OCI-LY1 (cell line): ENCODE measurements around the gene PTGIR.

Experiments
- H2AFZ ChIP-seq: fragments of 200-600 bp; sonication (generic), shearing (Covaris generic); 2 replicates; pipeline ENCODE4 v1.6.0; 2014; ENCODE audit warnings: antibody characterized with exemption, mild to moderate bottlenecking, low read length
- H3F3A ChIP-seq: fragments of 200-600 bp; sonication (generic), shearing (Covaris generic); 2 replicates; pipeline ENCODE4 v1.6.0; 2014; ENCODE audit warnings: mild to moderate bottlenecking, antibody characterized with exemption, low read length, moderate library complexity; ENCODE audit not compliant: insufficient read depth
- H3K27ac ChIP-seq: fragments of 200-600 bp; sonication (generic); 2 replicates; pipeline ENCODE4 v1.5.1; 2014; ENCODE audit warnings: low read length, mixed run types, mild to moderate bottlenecking, low read depth; ENCODE audit not compliant: poor library complexity, severe bottlenecking
- H3K27me3 ChIP-seq: fragments of 200-600 bp; sonication (generic); 2 replicates; pipeline ENCODE4 v1.6.0; 2014; ENCODE audit warnings: antibody characterized with exemption, mild to moderate bottlenecking, low read length, moderate library complexity; ENCODE audit not compliant: insufficient read depth
- H3K36me3 ChIP-seq: fragments of 200-600 bp; sonication (generic); 2 replicates; pipeline ENCODE4 v1.6.1; 2014; ENCODE audit warnings: mild to moderate bottlenecking, antibody characterized with exemption, low read length, moderate library complexity, mixed read lengths; ENCODE audit not compliant: insufficient read depth
- H3K4me1 ChIP-seq: fragments of 200-600 bp; sonication (generic); 2 replicates; pipeline ENCODE4 v1.5.1; 2014; ENCODE audit warnings: mild to moderate bottlenecking, low read length, moderate library complexity; ENCODE audit not compliant: insufficient read depth, severe bottlenecking
- H3K4me2 ChIP-seq: fragments of 200-600 bp; sonication (generic), shearing (Covaris generic); 2 replicates; pipeline ENCODE4 v1.6.1; 2014; ENCODE audit warnings: low read length
- H3K4me3 ChIP-seq: fragments of 200-600 bp; sonication (generic); 2 replicates; pipeline ENCODE4 v1.5.1; 2014; ENCODE audit warnings: low read length, low read depth, mild to moderate bottlenecking, mixed read lengths; ENCODE audit not compliant: poor library complexity, severe bottlenecking
- H3K79me2 ChIP-seq: fragments of 200-600 bp; shearing (Covaris generic); 2 replicates; pipeline ENCODE4 v1.6.1; 2016; ENCODE audit warnings: mixed run types, low read length, mixed read lengths; ENCODE audit not compliant: insufficient read depth
- H3K9ac ChIP-seq: fragments of 200-600 bp; sonication (generic), shearing (Covaris generic); 2 replicates; pipeline ENCODE4 v1.6.1; 2014; ENCODE audit warnings: mild to moderate bottlenecking, low read length, mixed read lengths
- H3K9me2 ChIP-seq: fragments of 200-600 bp; sonication (generic), shearing (Covaris generic); 2 replicates; pipeline ENCODE4 v1.6.1; 2014; ENCODE audit warnings: low read depth, mild to moderate bottlenecking, low read length, mixed read lengths
- H3K9me3 ChIP-seq: fragments of 200-600 bp; shearing (Covaris generic); 2 replicates; pipeline ENCODE4 v1.6.1; 2014; ENCODE audit warnings: low read length, mixed read lengths
- H4K20me1 ChIP-seq: fragments of 200-600 bp; sonication (generic), shearing (Covaris generic); 2 replicates; pipeline ENCODE4 v1.6.0; 2016; ENCODE audit warnings: mild to moderate bottlenecking, low read length; ENCODE audit not compliant: insufficient read depth
- EZH2 ChIP-seq: fragments of 200-600 bp; sonication (generic), shearing (Covaris generic); IDR thresholded peaks from 2 replicates; pipeline ENCODE4 v1.8.0; 2017; ENCODE audit warnings: borderline replicate concordance, mixed run types, mild to moderate bottlenecking, antibody characterized with exemption, low read length, moderate library complexity, mixed read lengths
- TF ChIP-seq, protein P1 (sequence below): fragments of 200-600 bp; sonication (generic), shearing (Covaris generic); IDR thresholded peaks from 2 replicates; pipeline ENCODE4 v1.5.1; 2017; ENCODE audit warnings: mild to moderate bottlenecking, antibody characterized with exemption, low read length, moderate library complexity, mixed read lengths

PTGIR gene

GRCh38 chr19:46621191-46622117 is 3.4 kb downstream of the PTGIR start:
- Histone ChIP-seq H3K79me2 (no peaks in the 10 kb centered on the region), H3K9ac (no peak overlapping the region), H3K27me3 (peaks cover 25% of the 10 kb centered on the region), H3K4me1 (peaks cover 14% of the 10 kb centered on the region), H3K9me2 (no peaks in the 10 kb centered on the region), H3K4me2 (no peak overlapping the region), H4K20me1 (no peaks in the 10 kb centered on the region), H3F3A (no peaks in the 10 kb centered on the region), H3K36me3 (no peaks in the 10 kb centered on the region), H3K27ac (no peak overlapping the region), H3K4me3 (no peak overlapping the region), H3K9me3 (no peaks in the 10 kb centered on the region), H2AFZ (no peak overlapping the region)
- TF ChIP-seq EZH2, result no peak
- TF ChIP-seq, protein P1, sequence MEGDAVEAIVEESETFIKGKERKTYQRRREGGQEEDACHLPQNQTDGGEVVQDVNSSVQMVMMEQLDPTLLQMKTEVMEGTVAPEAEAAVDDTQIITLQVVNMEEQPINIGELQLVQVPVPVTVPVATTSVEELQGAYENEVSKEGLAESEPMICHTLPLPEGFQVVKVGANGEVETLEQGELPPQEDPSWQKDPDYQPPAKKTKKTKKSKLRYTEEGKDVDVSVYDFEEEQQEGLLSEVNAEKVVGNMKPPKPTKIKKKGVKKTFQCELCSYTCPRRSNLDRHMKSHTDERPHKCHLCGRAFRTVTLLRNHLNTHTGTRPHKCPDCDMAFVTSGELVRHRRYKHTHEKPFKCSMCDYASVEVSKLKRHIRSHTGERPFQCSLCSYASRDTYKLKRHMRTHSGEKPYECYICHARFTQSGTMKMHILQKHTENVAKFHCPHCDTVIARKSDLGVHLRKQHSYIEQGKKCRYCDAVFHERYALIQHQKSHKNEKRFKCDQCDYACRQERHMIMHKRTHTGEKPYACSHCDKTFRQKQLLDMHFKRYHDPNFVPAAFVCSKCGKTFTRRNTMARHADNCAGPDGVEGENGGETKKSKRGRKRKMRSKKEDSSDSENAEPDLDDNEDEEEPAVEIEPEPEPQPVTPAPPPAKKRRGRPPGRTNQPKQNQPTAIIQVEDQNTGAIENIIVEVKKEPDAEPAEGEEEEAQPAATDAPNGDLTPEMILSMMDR, result no peak; the same call in 1 of the 2 replicates

DNA sequence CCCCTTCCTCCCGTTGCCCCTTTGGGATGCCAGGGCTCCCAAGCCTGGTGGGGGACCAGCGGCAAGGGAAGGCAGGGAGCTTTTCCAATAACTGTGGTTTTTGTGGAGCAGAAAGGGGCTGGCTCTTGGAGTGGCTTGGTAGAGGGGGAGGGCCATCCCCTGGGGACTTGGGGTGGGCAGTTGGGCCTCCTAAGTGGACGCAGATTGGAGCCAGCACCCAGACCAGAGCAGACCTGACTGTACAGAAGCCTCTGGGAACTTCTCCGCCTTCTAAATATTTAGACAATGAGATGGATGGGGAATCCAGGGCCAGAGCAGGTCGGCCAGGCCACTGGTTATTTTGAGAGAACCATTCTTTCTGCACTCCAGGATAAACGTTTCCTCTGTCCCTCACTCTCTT is 4.2 kb downstream of the PTGIR start:
- Histone ChIP-seq H2AFZ (no peak overlapping the region), H3K27ac (no peak overlapping the region), H3K79me2 (no peaks in the 10 kb centered on the region), H4K20me1 (no peaks in the 10 kb centered on the region), H3K4me3 (no peak overlapping the region), H3K4me2 (no peak overlapping the region), H3K9me2 (no peaks in the 10 kb centered on the region), H3K36me3 (no peaks in the 10 kb centered on the region), H3K9ac (no peak overlapping the region), H3K9me3 (no peaks in the 10 kb centered on the region), H3K4me1 (peaks cover 14% of the 10 kb centered on the region), H3F3A (no peaks in the 10 kb centered on the region), H3K27me3 (peaks cover 22% of the 10 kb centered on the region)
- TF ChIP-seq, protein P1, result no peak
- no peak for TF ChIP-seq EZH2

DNA sequence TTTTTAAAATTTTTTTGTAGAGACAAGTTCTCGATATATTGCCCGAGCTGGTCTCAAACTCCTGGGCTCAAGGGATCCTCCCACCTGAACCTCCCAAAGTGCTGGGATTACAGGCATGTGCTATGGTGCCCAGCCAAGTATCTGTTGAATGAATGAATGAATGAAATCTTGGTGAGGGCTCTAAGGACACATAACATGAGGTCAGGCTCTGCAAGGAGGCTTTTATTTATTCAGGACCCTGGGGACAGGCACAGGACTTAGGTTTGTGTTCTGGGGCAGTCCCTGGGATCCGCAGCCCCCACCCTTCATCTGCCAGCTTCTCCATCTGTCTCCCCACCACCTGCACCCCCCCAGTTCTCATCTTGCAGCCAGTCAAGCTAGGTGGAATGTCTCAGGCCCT is 4.6 kb downstream of the PTGIR start:
- no peaks in the 10 kb centered on the region for H4K20me1 ChIP-seq
- H3K27me3 ChIP-seq, result peaks cover 19% of the 10 kb centered on the region
- no peaks in the 10 kb centered on the region for H3K9me3 ChIP-seq
- peaks cover 14% of the 10 kb centered on the region for H3K4me1 ChIP-seq
- TF ChIP-seq, protein P1, result no peak
- TF ChIP-seq EZH2, result no peak
- no peak overlapping the region for H2AFZ ChIP-seq
- H3K27ac ChIP-seq, result no peak overlapping the region
- H3K79me2 ChIP-seq, result no peaks in the 10 kb centered on the region
- H3K4me2 ChIP-seq, result no peak overlapping the region
- no peaks in the 10 kb centered on the region for H3K9me2 ChIP-seq
- H3F3A ChIP-seq, result no peaks in the 10 kb centered on the region
- H3K36me3 ChIP-seq, result no peaks in the 10 kb centered on the region
- no peak overlapping the region for H3K9ac ChIP-seq
- H3K4me3 ChIP-seq, result no peak overlapping the region
